Ramos (cell line): Measurements from ENCODE around the gene GAS2.

Source experiments
- in situ Hi-C: fragments of 300-500 bp; cut with MboI; formaldehyde crosslinking; loops from one replicate; pipeline ENCODE4 v1.14.3; 2022; ENCODE audit warnings: low sequenced_read_pairs; ENCODE audit not compliant: unreplicated experiment

GAS2 gene

DNA sequence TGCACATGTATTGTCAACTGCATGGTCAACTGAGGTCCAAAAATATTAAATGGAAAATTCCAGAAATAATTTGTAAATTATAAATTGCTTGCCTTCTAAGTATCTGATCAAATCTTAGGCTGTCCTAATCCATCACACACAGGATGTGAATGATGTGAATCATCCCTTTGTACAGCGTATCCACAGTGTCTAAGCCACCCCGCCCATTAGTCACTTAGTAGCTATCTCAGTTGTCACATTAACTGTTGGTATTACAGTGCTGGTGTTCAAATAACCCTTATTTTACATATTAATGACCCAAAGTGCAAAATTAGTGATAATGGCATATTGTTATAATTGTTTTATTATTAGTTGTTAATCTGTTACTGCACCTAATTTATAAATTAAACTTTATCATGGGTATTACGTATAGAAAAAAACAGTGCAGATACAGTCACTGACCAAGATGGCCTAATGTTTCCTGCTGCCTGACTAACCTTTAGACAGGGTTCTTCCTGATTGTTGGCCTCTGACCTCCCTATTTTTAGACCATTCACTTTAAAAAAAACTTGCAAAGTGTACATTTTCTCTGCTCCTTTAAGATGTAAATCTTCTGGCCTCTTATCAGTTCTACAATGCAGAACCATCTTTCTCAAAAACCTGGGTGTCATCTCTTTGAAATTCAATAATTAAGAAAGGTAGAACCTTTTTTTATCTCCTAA lies 166.1 kb downstream of the GAS2 start:
- in situ Hi-C loops, result no loop called here

DNA sequence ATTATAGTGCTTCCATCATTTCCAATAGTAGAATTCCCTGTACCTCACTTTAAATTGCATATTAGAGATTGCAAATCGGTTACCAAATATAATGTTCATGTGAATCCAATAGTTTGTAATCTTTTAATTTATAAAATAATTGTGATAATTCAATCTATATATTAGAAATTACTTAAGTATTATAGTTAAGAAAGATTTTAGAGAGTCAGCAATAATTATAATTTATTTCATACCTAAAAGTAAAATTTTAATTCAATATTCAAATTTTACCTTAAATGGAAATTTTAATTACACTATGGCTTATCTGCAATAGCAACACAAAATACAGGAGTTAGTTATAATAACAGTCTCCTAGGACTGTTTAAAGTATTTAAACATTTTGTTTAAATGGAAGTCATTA lies 180.3 kb downstream of the GAS2 start:
- in situ Hi-C loops, result no loop called here

- in situ Hi-C loops, result no loop called here
Observed at GRCh38 chr11:22851477-22851876, 185.1 kb downstream of the GAS2 start.

DNA sequence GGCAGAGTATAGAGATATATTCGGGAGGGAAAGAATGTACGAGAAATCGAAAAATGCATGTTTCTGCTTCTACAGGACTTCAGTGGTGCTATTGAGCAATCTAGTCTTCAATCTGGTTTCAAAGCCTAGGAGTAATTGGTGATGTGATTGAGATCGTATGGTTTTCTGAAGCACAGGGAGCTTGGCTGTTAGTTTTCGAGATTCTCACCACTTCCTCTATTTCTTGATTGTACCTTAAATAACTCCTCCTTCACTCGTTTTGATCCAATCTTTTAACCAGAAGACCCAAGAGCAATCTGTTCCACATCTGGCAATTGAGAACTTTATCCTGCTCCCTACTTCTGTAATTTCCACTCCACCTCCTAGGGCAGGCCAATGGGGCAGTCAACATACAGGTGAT lies 193.3 kb downstream of the GAS2 start:
- in situ Hi-C loops, result no loop called here

DNA sequence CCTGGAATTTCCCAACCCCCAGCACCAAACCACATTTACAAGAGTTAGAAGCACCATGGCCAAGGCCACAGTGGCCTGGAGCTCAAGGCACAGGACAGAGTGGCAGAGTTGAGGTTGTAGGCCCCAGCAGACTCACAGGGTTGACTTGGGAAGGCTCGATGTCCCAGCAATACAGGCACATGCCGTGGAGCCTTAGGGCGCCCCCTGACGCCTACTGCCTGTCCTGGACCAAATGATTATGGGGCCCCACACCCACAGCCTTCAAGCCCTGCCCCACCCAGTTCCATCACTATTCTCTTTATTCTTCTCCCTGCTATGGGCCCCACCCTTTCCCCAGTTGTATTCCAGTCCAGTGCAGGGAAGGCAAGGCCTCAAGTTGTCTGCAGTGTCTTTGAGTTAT lies 193.8 kb downstream of the GAS2 start, which contains the start of gene CCDC179:
Gene CCDC179, minus strand, starts transcription at position 234 of the 400 bp plus-strand sequence. Its CDS starts 53 bp downstream, at position 181.
- in situ Hi-C loops, result no loop called here
